ENCODE data around the gene RPS5.
"Not testable (repeated sequence)": the region's sequence is repeated elsewhere in the genome, so short reads cannot be mapped to it uniquely, and the experiment has no call there.

Gene RPS5

GRCh38 chr19:58386576-58387337 lies at the start of gene RPS5:
Gene RPS5, plus strand, starts transcription at chr19:58387269. Its CDS starts 869 bp downstream, at chr19:58388138.
- peak; percentile 99 for DNase-seq

- no peak for DNase-seq
Measured at GRCh38 chr19:58338336-58338735, 48.7 kb upstream of the RPS5 start.

DNA sequence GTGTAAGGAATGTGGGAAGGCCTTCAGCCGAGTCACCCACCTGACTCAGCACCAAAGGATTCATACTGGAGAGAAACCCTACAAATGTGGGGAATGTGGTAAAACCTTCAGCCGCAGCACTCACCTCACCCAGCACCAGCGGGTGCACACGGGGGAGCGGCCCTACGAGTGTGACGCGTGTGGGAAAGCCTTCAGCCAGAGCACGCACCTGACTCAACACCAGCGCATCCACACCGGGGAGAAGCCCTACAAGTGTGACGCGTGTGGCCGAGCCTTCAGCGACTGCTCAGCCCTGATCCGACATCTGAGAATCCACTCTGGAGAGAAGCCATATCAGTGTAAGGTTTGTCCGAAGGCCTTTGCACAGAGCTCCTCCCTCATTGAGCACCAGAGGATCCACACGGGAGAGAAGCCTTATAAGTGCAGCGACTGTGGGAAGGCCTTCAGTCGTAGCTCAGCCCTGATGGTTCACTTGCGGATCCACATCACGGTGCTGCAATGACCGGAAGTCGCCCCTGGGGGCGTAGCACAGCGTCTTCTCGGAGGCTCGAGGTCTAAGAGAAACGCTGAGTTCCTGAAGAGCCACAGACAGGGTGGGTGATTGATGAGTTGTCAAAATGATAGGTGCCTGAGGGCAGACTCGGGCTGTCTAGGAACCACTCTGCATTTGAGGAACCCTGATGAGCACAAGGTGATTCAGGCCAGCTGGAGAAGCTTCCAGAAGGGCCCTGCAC lies 48.1 kb upstream of the RPS5 start:
- peak; percentile 34 for DNase-seq

DNA sequence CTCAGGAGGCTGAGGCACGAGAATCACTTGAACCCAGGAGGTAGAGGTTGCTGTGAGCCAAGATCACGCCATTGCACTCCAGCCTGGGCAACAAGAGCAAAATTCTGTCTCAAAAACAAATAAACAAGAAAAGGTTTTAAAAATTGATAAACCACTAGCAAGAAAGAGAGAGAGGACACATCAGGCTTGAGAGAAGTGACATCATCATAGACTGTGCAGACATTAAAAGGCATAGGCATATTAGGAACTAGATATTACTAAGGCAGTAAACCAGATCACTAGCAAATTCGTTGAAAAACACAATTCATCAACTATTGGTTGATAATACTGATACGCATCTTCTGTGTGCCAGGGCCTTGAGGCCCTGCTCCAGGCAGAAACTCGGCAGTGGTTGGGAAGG lies 41.5 kb upstream of the RPS5 start:
- no peak for DNase-seq

- DNase-seq = peak; percentile 30
Measured at GRCh38 chr19:58346961-58347929, 39.8 kb upstream of the RPS5 start.

GRCh38 chr19:58348080-58348479 lies 39.0 kb upstream of the RPS5 start:
- DNase-seq = not testable (repeated sequence)

DNA sequence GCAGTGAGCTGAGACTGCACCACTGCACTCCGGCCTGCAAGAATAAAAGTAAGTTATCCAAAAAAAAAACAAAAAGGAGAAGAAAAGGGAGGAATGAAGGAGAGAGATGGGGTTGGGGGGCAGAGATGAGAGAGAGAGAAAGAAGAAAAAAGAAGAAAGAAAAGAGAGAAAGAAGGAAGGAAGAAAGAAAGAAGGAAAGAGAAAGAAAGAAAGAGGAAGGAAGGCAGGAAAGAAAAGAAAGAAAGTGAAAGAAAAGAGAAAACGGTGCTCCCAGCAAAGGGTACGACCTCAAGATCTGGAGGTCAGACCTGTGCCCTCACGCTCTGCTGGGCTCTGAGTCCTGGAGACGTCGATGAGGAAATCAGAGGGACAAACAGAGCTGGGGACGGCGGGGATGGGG lies 37.5 kb upstream of the RPS5 start:
- DNase-seq = no peak

- no peak for DNase-seq
Measured at GRCh38 chr19:58350001-58350861, 36.8 kb upstream of the RPS5 start.

- no peak for DNase-seq
Measured at GRCh38 chr19:58350871-58351557, 36.1 kb upstream of the RPS5 start.

DNA sequence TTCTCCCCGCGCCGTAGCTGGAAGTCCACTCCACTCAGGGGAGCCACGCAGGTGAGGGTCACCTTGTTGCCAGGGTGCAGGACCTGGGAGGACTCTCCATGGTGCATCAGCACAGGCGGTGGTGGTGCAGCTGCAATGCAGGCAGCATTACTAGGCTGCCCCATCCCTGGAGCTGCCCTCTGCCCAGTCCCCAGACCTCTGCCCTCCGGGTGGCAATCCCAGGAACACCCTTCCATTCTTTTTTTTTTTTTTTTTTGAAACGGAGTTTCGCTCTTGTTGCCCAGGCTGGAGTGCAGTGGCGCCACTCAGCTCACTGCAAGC lies 35.6 kb upstream of the RPS5 start:
- no peak for DNase-seq

DNA sequence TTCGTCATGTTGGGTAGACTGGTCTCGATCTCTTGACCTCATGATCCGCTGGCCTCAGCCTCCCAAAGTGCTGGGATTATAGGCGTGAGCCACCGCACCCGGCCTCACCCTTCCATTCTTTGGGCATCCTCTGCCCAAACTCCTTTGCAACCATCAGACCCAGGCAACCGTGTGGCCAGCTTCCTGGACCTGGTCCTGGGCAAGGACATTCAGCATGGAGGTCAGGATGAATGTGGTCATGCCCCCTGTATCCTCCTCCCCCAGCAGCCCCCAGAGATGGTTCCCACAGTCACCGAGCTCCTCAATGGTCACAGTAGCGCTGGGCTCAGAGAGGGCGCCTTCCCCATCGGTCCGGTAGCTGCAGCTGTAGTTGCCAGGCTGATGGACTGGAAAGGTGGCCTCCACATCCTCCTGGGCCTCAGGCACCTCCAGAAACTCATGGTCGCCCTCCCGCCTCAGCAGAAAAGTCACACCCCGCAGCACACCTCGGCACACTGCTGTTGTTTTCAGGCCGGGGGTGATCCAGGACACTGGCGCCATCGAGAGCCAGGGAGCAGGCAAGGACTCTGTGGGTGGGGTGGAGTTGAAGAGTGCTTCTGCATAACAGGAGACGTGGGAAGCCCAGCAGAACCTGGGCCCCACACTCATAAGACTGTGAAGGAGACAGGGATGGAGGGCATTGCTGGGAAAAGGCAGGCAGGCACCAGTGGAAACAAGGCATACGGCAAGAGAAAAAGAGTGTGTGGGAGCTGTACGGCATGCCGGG lies 34.9 kb upstream of the RPS5 start:
- DNase-seq = no peak

GRCh38 chr19:58352760-58353671 lies 34.1 kb upstream of the RPS5 start, which contains the start of gene A1BG:
Gene A1BG, minus strand, starts transcription at chr19:58353492. Its CDS starts 55 bp downstream, at chr19:58353437.
- DNase-seq = no peak

DNA sequence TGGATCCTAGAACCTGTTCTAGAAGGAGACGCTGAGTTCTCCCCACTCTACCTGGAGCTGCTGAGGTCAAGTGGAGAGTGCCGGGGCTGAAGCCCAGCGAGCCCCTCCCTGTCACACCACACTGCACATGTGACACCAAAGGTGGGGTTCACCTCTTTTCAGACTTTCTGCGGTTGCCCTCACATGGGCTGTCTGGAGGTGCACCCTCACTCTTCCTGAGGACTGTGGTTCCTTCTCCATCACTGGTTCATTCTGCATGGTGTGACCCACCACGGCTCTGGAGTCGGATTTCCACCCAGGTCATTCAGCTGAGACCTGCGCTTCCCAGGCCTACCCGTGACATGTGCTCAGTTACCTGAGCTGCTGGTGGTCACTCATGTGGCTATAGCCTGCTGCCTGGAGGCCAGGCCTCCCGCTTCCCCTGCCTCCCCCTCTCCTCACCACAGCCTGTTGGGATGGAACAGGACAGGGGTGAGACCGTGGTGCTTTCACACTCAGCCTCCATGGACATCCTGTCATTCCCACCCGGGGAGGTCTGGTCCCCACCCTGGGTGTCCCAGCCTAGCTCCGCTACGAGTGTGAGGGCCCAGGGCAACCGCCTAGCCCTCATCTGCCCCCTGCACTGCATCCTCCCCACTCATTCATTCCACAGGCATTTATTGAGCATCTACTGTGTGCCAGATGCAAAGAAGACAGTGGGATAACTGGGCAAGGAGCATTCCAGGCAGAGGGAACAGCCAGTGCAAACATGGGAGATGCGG lies 33.2 kb upstream of the RPS5 start:
- no peak for DNase-seq

DNA sequence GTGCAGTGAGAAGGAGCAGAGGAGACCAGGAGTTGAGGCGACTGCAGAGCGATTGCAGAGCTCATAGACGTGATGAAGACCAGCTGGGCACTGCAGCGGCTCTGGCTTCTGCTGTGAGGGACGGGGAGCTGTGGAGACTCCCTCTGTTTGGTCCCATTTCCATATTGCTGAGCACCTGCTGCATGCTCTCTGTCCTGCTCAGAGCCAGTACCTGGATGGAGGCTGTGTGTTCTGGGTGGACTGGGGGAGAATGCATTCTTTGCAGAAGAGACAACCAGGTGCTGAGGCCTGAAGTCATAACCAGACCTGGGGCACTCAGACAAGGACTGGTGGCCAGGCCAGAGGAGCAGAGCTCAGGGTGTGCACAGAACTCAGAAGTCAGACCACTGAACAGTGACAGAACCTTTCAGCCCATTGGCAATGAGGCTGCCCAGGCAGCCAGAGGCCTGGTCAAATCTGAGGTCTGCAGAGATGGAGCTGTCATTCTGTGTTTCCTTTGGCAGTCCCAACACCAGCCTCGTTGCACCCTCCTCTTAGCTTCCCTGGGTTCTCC lies 32.5 kb upstream of the RPS5 start:
- no peak for DNase-seq

DNA sequence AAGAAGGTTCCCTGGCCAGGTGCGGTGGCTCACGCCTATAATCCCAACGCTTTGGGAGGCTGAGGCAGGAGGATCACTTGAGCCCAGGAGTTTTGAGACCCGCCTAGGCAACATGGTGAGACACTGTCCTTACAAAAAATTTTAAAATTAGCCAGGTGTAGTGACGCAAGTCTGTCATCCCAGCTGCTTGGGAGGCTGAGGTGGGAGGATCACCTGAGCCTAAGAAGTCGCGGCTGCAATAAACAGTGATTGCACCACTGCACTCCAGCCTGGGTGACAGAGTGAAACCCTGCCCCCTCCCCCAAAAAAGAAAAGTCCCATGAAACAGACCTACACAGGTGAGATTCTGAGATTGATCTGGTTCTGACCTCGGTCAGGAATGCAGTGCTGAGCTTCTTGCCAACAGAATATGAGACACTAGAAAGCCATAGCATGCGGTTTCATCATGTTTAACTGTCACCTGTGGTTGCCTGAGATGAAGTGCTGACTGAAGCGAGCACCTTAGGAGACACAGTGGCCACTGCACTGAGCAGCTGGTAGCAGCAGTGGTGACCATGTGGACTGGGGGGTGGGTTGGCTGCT lies 31.8 kb upstream of the RPS5 start:
- no peak for DNase-seq

GRCh38 chr19:58355908-58356765 lies 30.9 kb upstream of the RPS5 start:
- DNase-seq = no peak
